Subcutaneous adipose tissue (tissue), 4 donors: Measurements from ENCODE around the gene RUVBL2. TPM values are rescaled to one million over a fixed set of nuclear protein-coding genes. Genes with fewer than 3 reads are reported as not detected.

ENCODE experiments used
- CTCF ChIP-seq: fragments of 450-650 bp; IDR thresholded peaks from one replicate; pipeline ENCODE4 v1.5.1; 2016; ENCODE audit warnings: low read depth, mild to moderate bottlenecking, control low read depth, antibody characterized with exemption, moderate library complexity
- total RNA-seq, 4 donors: library from RNA; depleted of rRNA; stranded (reverse); fragments of >200 nt; gene quantifications; one replicate each; pipeline ENCODE4 v1.1.0, GENCODE V29; 2016

Gene RUVBL2
- total RNA-seq, 4 donors from 2014 or later = 34.3 to 62.5 (median 49.4) TPM

GRCh38 chr19:48985711-48986110 lies 8.0 kb upstream of the RUVBL2 start:
- TF ChIP-seq CTCF = no peak

- no peak for TF ChIP-seq CTCF
These were observed 7.5 kb upstream of the RUVBL2 start for GRCh38 chr19:48986211-48986610.

- no peak for TF ChIP-seq CTCF
These were observed 6.4 kb upstream of the RUVBL2 start for GRCh38 chr19:48987323-48987722.

- no peak for TF ChIP-seq CTCF
These were observed 5.4 kb upstream of the RUVBL2 start for GRCh38 chr19:48988286-48988685.

- no peak for TF ChIP-seq CTCF
These were observed 4.8 kb upstream of the RUVBL2 start for GRCh38 chr19:48988860-48989259.

GRCh38 chr19:48989701-48990291 lies 3.9 kb upstream of the RUVBL2 start:
- no peak for TF ChIP-seq CTCF

- TF ChIP-seq CTCF = no peak
These were observed 3.3 kb upstream of the RUVBL2 start for GRCh38 chr19:48990400-48990799.
